ENCODE results near the gene EP400.

EP400 gene

DNA sequence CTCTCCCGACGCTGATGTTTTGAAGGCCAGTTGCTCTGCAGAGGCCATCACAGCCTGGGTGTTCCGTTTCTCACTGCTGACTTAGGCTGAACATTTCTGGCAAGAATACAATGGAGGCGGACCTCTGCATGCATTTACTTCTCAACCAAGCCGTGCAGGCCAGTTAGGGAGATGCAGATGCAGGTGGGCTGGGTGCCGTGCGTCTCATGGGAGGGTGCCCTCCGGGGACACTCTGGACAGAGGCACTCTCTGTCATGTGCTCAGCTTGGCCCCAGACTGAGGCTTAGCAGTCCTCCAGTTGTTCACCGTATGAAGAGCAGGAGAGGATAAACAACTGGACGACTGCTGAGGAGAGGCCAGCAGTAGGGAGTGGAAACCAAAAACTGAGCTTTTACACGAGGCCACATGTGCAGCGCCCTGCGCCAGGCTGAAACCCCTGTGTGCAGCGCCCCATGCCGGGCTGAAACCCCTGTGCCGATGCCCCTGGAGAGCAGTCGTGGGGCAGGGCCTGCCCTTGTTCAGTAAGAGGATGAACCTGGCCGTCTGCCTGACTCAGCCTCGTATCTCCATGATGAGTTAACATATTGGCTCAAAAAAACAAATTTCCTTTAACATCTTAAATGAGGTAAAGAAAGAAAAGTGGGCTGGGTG lies 162.0 kb downstream of the EP400 start:
- TF ChIP-seq, protein P1, sequence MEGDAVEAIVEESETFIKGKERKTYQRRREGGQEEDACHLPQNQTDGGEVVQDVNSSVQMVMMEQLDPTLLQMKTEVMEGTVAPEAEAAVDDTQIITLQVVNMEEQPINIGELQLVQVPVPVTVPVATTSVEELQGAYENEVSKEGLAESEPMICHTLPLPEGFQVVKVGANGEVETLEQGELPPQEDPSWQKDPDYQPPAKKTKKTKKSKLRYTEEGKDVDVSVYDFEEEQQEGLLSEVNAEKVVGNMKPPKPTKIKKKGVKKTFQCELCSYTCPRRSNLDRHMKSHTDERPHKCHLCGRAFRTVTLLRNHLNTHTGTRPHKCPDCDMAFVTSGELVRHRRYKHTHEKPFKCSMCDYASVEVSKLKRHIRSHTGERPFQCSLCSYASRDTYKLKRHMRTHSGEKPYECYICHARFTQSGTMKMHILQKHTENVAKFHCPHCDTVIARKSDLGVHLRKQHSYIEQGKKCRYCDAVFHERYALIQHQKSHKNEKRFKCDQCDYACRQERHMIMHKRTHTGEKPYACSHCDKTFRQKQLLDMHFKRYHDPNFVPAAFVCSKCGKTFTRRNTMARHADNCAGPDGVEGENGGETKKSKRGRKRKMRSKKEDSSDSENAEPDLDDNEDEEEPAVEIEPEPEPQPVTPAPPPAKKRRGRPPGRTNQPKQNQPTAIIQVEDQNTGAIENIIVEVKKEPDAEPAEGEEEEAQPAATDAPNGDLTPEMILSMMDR (IDR thresholded peaks at IDR 0.05; ENCODE audit: insufficient read depth, low read depth, low read length, missing control alignments), result no peak
- DNase-seq (ENCODE audit: low read depth), result no peak
- H3K4me3 ChIP-seq (ENCODE audit: low read length), result no peak overlapping the region

GRCh38 chr12:132114667-132115066 lies 164.9 kb downstream of the EP400 start:
- TF ChIP-seq, protein P1 (IDR thresholded peaks at IDR 0.05; ENCODE audit: insufficient read depth, low read depth, low read length, missing control alignments), result no peak
- DNase-seq (ENCODE audit: low read depth), result no peak

DNA sequence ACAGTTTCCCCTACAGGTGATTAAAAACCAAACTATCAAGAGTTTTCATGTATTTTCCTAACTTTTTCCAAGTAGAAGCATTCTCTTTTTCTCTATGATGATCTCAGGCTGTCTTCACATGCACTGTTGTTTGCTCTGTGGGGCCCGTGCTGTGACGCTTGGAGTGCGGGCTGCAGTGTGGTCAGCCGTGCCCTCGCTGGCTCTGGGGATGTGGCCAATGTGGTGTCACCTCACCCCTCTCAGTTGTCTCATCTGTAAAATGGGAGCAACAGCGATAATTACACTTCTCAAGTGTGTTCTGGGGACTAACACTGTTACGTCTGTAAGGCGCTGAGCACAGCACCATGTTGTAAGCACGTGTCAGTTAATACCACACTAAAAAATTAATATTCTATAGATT lies 165.8 kb downstream of the EP400 start:
- TF ChIP-seq, protein P1 (IDR thresholded peaks at IDR 0.05; ENCODE audit: insufficient read depth, low read depth, low read length, missing control alignments), result no peak
- no peak for DNase-seq (ENCODE audit: low read depth)
- no peak overlapping the region for H3K4me3 ChIP-seq (ENCODE audit: low read length)

More at GRCh38 chr12:132114667-132115066, 164.9 kb downstream of the EP400 start:
- H3K4me3 ChIP-seq (ENCODE audit: low read length), result no peak overlapping the region

DNA sequence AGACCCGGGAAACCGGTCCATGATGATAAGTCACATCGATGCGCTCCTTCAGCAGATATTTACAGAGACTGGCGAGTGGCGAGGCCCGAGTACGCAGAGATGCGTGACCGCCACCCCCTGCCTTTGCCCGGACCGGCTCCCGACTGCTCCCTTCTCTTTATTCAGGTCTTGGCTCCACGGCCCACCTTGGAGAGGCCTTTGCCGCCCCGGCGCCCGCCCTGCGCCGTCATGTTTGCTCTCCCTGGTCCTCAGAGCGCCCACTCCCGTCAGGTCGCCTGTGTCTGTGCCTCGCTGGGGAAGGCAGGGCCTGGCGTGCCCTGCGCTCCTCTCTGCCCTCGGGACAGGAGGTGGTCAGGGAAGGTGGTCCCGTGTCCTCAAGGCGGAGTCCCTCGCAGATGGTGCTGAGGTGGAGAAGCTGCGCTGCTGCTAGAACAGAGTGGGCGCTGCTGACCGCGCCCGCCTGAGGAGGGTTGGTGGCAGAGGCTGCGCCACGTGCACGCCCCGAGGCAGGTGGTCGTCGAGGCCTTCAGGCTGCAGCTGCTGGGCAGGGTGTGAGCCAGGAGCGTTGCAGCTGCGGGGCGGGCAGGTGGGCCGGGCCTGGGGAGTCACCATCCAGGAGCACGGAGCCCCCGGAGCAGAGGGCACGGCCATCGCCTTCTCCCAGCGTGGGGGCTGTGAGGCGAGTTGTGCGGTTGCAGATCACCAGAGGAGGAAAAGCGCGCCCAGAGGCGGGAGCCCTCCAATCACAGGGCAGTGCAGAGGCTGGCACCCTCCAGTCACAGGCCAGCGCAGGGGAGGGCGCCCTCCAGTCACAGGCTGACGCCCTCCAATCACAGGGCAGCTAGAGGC lies 167.2 kb downstream of the EP400 start:
- no peak overlapping the region for H3K4me3 ChIP-seq (ENCODE audit: low read length)
- TF ChIP-seq, protein P1 (IDR thresholded peaks at IDR 0.05; ENCODE audit: insufficient read depth, low read depth, low read length, missing control alignments), result no peak
- DNase-seq (ENCODE audit: low read depth), result no peak

DNA sequence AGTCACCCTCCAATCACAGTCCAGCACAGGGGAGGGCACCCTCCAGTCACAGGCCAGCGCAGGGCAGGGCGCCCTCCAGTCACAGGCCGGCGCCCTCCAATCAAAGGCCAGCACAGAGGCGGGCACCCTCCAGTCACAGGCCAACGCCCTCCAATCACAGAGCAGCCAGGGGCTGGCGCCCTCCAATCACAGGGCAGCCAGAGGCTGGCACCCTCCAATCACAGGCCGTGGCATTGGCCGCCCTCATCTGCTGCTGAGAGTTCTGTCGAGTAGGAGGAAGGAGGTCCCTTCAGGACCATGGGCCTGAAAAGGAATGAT lies 167.8 kb downstream of the EP400 start:
- TF ChIP-seq, protein P1 (IDR thresholded peaks at IDR 0.05; ENCODE audit: insufficient read depth, low read depth, low read length, missing control alignments), result no peak
- DNase-seq (ENCODE audit: low read depth), result no peak
- H3K4me3 ChIP-seq (ENCODE audit: low read length), result no peak overlapping the region

- H3K4me3 ChIP-seq (ENCODE audit: low read length), result no peak overlapping the region
- DNase-seq (ENCODE audit: low read depth), result no peak
- TF ChIP-seq, protein P1 (IDR thresholded peaks at IDR 0.05; ENCODE audit: insufficient read depth, low read depth, low read length, missing control alignments), result no peak
These were observed 169.1 kb downstream of the EP400 start for GRCh38 chr12:132118876-132119275.

Data from epithelial cell of esophagus (primary cell).